ENCODE results near the gene APOBEC3H.
A peak's percentile ranks its signal among the peaks of the same experiment; 100 is the strongest.
"Not testable (repeated sequence)": the region's sequence is repeated elsewhere in the genome, so short reads cannot be mapped to it uniquely, and the experiment has no call there.

Gene APOBEC3H

DNA sequence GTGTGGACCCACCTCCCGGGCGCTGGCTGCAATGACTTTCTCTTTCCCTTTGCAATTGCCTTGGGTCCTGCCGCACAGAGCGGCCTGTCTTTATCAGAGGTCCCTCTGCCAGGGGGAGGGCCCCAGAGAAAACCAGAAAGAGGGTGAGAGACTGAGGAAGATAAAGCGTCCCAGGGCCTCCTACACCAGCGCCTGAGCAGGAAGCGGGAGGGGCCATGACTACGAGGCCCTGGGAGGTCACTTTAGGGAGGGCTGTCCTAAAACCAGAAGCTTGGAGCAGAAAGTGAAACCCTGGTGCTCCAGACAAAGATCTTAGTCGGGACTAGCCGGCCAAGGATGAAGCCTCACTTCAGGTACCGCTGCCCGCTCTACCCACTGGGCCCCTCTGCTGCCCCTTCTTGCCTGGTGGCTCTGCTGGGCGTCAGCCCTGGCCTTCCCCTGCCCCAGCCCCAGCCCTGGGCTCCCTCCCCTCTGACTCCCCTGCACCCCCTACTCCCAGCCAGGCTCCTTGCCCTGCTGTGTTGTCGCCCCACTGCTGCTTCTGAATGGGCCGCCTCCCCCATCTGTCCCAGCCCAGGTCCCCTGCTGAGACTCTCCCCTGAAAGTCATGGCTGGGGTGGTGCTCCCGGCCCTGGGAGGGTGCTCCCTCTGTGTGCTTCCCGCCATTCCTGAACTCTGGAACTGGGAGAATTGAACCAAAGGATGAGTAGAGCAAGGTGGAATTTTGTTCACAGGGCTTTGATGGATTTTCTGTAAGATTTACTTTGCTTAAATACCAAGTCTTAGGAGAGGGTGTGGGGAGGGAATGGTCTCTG is 19.8 kb upstream of the APOBEC3H start, which contains the start of gene APOBEC3G:
APOBEC3G (plus strand) TSS at position 250 of the 815 bp plus-strand sequence; CDS start at position 337, 87 bp downstream.
- POLR2A ChIA-PET; CTCF ChIA-PET; H3K9me3 ChIP-seq (ENCODE audit: control extremely low read depth in 1 of 5, control insufficient read depth in 4 of 5, insufficient read depth in 2 of 5, low read depth in 1 of 5, low read length in 4 of 5); H3K27me3 ChIP-seq (replicated peaks in 2 of 5; ENCODE audit: control insufficient read depth in 4 of 5, insufficient read depth in 5 of 5, low read length in 4 of 5): not testable (repeated sequence)
- Histone ChIP-seq H3K27ac (ENCODE audit: insufficient read depth in 1 of 2, low read depth in 1 of 2, low read length in 2 of 2, poor library complexity in 1 of 2, severe bottlenecking in 2 of 2) (peak within 1 kb of the TSS; percentile 46 to 78), H3K4me1 (ENCODE audit: control extremely low read depth in 1 of 4, control insufficient read depth in 4 of 4, insufficient read depth in 4 of 4, low read length in 3 of 4) (peaks cover 0 to 28% (median 13%) of the 10 kb centered on the region in 4 experiments), H3K4me3 (ENCODE audit: control insufficient read depth in 1 of 7, extremely low read depth in 1 of 7, insufficient read depth in 4 of 7, low read depth in 2 of 7, low read length in 6 of 7) (peak within 1 kb of the TSS; percentile 30 to 84 (median 66)), H3K36me3 (ENCODE audit: control insufficient read depth in 4 of 4, insufficient read depth in 4 of 4, low read length in 3 of 4) (peaks cover 0 to 15% (median 2%) of the 10 kb centered on the region in 4 experiments)
- 8% methylated on average over 13 of the region's 17 CpGs for WGBS (ENCODE audit: insufficient coverage)
- peak; percentile 72 to 91 (median 87) for DNase-seq

DNA sequence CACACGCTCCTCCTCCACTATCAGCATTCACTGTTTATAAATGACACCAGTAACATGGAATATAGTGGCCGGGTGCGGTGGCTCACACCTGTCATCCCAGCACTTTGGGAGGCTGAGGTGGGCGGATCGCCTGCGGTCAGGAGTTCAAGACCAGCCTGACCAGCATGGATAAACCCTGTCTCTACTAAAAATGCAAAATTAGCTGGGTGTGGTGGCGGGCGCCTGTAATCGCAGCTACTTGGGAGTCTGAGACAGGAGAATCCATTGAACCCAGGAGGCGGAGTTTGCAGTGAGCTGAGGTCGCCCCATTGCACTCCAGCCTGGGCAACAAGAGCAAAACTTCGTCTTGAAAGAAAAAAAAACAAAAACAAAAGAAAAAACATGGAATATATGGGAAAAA is 19.1 kb upstream of the APOBEC3H start:
- H3K9me3 ChIP-seq (ENCODE audit: control extremely low read depth in 1 of 5, control insufficient read depth in 4 of 5, insufficient read depth in 2 of 5, low read depth in 1 of 5, low read length in 4 of 5); DNase-seq; POLR2A ChIA-PET; H3K27me3 ChIP-seq (replicated peaks in 2 of 5; ENCODE audit: control insufficient read depth in 4 of 5, insufficient read depth in 5 of 5, low read length in 4 of 5); CTCF ChIA-PET: not testable (repeated sequence)
- H3K4me3 ChIP-seq (ENCODE audit: control insufficient read depth in 1 of 7, extremely low read depth in 1 of 7, insufficient read depth in 4 of 7, low read depth in 2 of 7, low read length in 6 of 7), result peak overlapping the region in 5 of 7 experiments; percentile 60 to 84 (median 67)
- 94% methylated on average over 10 of the region's 12 CpGs for WGBS (ENCODE audit: insufficient coverage)
- peaks cover 0 to 28% (median 13%) of the 10 kb centered on the region in 4 experiments for H3K4me1 ChIP-seq (ENCODE audit: control extremely low read depth in 1 of 4, control insufficient read depth in 4 of 4, insufficient read depth in 4 of 4, low read length in 3 of 4)
- peak overlapping the region in 1 of 2 experiments; percentile 78 for H3K27ac ChIP-seq (ENCODE audit: insufficient read depth in 1 of 2, low read depth in 1 of 2, low read length in 2 of 2, poor library complexity in 1 of 2, severe bottlenecking in 2 of 2)
- H3K36me3 ChIP-seq (ENCODE audit: control insufficient read depth in 4 of 4, insufficient read depth in 4 of 4, low read length in 3 of 4), result peaks cover 0 to 15% (median 2%) of the 10 kb centered on the region in 4 experiments

DNA sequence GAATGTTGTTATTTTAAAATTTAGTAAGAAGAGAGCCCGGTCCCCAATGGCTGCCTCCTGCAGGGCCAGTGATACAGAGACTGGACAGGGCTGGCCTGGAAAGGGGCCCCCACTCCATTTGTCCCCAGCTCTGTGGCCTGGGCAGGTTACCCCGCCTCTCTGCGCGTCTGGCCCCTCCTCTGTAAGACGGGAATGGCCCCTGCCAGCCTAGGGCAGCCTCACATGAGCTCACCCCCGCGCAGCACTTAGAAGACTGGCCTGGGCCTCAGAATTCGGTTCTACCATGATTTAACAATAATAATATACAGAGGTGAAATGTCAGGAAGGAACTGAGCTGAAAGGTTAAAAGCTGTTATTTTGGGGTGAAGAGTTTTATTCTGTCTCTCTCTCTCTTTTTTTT is 18.7 kb upstream of the APOBEC3H start:
- ChIA-PET POLR2A (no interaction called here), CTCF (interaction anchor here (0.6 kb wide), 1 partner anchor 11 kb away, joined by 3 read pairs; no protein-coding TSS in a partner anchor)
- 92% methylated on average over 4 of the region's 8 CpGs for WGBS (ENCODE audit: insufficient coverage)
- Histone ChIP-seq H3K27ac (ENCODE audit: insufficient read depth in 1 of 2, low read depth in 1 of 2, low read length in 2 of 2, poor library complexity in 1 of 2, severe bottlenecking in 2 of 2) (no peak overlapping the region), H3K4me3 (ENCODE audit: control insufficient read depth in 1 of 7, extremely low read depth in 1 of 7, insufficient read depth in 4 of 7, low read depth in 2 of 7, low read length in 6 of 7) (peak overlapping the region in 1 of 7 experiments; percentile 35), H3K9me3 (ENCODE audit: control extremely low read depth in 1 of 5, control insufficient read depth in 4 of 5, insufficient read depth in 2 of 5, low read depth in 1 of 5, low read length in 4 of 5) (no peaks in the 10 kb centered on the region), H3K27me3 (replicated peaks in 2 of 5; ENCODE audit: control insufficient read depth in 4 of 5, insufficient read depth in 5 of 5, low read length in 4 of 5) (no peaks in the 10 kb centered on the region), H3K4me1 (ENCODE audit: control extremely low read depth in 1 of 4, control insufficient read depth in 4 of 4, insufficient read depth in 4 of 4, low read length in 3 of 4) (peaks cover 0 to 31% (median 13%) of the 10 kb centered on the region in 4 experiments), H3K36me3 (ENCODE audit: control insufficient read depth in 4 of 4, insufficient read depth in 4 of 4, low read length in 3 of 4) (peaks cover 0 to 18% (median 2%) of the 10 kb centered on the region in 4 experiments)
- DNase-seq, result no peak

DNA sequence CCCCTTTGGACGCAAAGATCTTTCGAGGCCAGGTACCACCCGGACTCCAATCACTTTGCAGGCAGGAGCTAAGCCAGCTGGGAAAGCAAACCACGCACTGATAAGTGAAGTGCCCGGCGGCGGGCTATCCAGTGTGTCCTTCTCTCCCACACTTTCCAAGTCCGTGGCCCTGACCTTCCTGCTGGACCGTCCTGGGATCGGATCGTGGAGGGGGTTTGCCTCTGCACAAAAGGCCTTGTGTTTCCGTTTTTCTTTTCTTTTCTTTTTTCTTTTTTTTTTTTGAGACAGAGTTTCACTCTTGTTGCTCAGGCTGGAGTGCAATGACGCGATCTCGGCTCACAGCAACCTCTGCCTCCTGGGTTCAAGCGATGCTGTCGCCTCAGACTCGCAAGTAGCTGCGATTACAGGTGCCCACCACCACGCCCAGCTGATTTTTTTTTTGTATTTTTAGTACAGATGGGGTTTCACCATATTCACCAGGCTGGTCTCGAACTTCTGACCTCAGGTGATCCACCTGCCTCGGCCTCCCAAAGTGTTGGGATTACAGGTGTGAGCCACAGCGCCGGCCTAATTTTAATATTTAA is 17.9 kb upstream of the APOBEC3H start:
- WGBS (ENCODE audit: insufficient coverage), result no CpG with 5 or more reads among the region's 24 CpGs
- H3K27ac ChIP-seq (ENCODE audit: insufficient read depth in 1 of 2, low read depth in 1 of 2, low read length in 2 of 2, poor library complexity in 1 of 2, severe bottlenecking in 2 of 2); H3K9me3 ChIP-seq (ENCODE audit: control extremely low read depth in 1 of 5, control insufficient read depth in 4 of 5, insufficient read depth in 2 of 5, low read depth in 1 of 5, low read length in 4 of 5); H3K4me3 ChIP-seq (ENCODE audit: control insufficient read depth in 1 of 7, extremely low read depth in 1 of 7, insufficient read depth in 4 of 7, low read depth in 2 of 7, low read length in 6 of 7); DNase-seq; H3K27me3 ChIP-seq (replicated peaks in 2 of 5; ENCODE audit: control insufficient read depth in 4 of 5, insufficient read depth in 5 of 5, low read length in 4 of 5): not testable (repeated sequence)
- ChIA-PET POLR2A (interaction anchor here (0.6 kb wide), 1 partner anchor 31 kb away, joined by 3 read pairs; no protein-coding TSS in a partner anchor), CTCF (interaction anchor here (0.6 kb wide), 1 partner anchor 10 kb away, joined by 3 read pairs; no protein-coding TSS in a partner anchor)
- H3K4me1 ChIP-seq (ENCODE audit: control extremely low read depth in 1 of 4, control insufficient read depth in 4 of 4, insufficient read depth in 4 of 4, low read length in 3 of 4), result peaks cover 0 to 32% (median 13%) of the 10 kb centered on the region in 4 experiments
- H3K36me3 ChIP-seq (ENCODE audit: control insufficient read depth in 4 of 4, insufficient read depth in 4 of 4, low read length in 3 of 4), result peaks cover 0 to 20% (median 2%) of the 10 kb centered on the region in 4 experiments

DNA sequence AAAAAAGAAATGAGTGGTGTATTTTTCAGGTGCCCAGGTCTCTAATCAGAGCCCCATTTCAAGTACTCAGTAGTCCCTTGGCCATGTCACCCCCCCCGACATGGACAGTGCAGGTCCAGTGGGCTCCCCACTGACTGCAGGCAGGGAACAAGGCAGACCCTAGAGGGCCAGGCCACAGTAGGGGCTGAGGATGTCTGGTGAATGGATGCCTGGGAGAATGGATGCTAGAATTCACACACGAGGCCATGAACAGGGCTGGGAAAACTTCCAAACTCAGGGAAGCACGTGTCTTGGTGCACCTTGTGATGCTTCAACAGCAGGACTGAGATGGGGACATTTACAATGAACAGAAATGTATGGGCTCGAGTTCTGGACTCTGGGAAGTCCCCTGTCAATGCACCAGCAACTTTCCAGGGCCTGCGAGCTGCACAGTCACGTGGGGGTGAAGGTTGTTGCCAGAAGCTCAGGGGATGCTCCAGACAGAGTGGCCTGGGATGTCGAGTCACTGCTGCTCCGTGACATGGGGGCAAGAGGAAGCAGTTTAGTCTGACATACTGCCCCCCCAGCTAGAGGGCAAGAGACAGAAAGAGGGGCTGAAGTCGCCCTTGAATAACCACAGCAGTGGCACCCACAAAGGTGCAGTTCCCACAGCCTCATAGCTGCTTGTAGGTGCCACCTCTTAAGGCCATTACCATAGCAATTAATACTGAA is 16.8 kb upstream of the APOBEC3H start:
- Histone ChIP-seq H3K27ac (ENCODE audit: insufficient read depth in 1 of 2, low read depth in 1 of 2, low read length in 2 of 2, poor library complexity in 1 of 2, severe bottlenecking in 2 of 2) (no peak overlapping the region), H3K36me3 (ENCODE audit: control insufficient read depth in 4 of 4, insufficient read depth in 4 of 4, low read length in 3 of 4) (peaks cover 0 to 20% (median 2%) of the 10 kb centered on the region in 4 experiments), H3K4me3 (ENCODE audit: control insufficient read depth in 1 of 7, extremely low read depth in 1 of 7, insufficient read depth in 4 of 7, low read depth in 2 of 7, low read length in 6 of 7) (no peak overlapping the region), H3K4me1 (ENCODE audit: control extremely low read depth in 1 of 4, control insufficient read depth in 4 of 4, insufficient read depth in 4 of 4, low read length in 3 of 4) (peaks cover 0 to 32% (median 13%) of the 10 kb centered on the region in 4 experiments), H3K27me3 (replicated peaks in 2 of 5; ENCODE audit: control insufficient read depth in 4 of 5, insufficient read depth in 5 of 5, low read length in 4 of 5) (no peaks in the 10 kb centered on the region), H3K9me3 (ENCODE audit: control extremely low read depth in 1 of 5, control insufficient read depth in 4 of 5, insufficient read depth in 2 of 5, low read depth in 1 of 5, low read length in 4 of 5) (no peaks in the 10 kb centered on the region)
- POLR2A ChIA-PET, result no interaction called here
- CTCF ChIA-PET, result interaction anchor here (0.6 kb wide), 1 partner anchor 77 kb away, joined by 4 read pairs; no protein-coding TSS in a partner anchor
- DNase-seq, result no peak
- WGBS (ENCODE audit: insufficient coverage), result 89% methylated on average over 7 of the region's 9 CpGs

DNA sequence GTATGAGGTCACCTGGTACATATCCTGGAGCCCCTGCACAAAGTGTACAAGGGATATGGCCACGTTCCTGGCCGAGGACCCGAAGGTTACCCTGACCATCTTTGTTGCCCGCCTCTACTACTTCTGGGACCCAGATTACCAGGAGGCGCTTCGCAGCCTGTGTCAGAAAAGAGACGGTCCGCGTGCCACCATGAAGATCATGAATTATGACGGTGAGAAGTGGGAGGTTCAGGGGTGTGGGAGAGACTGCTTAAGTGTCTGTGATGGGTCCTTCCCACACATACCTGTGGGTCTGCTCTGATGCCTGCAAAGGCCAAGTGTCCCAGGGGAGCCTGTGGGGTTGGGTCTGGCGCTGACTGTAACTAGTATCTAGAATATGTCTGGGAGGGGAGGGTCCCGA is 16.0 kb upstream of the APOBEC3H start:
- H3K27me3 ChIP-seq (replicated peaks in 2 of 5; ENCODE audit: control insufficient read depth in 4 of 5, insufficient read depth in 5 of 5, low read length in 4 of 5), result no peaks in the 10 kb centered on the region
- no peak overlapping the region for H3K4me3 ChIP-seq (ENCODE audit: control insufficient read depth in 1 of 7, extremely low read depth in 1 of 7, insufficient read depth in 4 of 7, low read depth in 2 of 7, low read length in 6 of 7)
- POLR2A ChIA-PET, result no interaction called here
- peaks cover 0 to 32% (median 13%) of the 10 kb centered on the region in 4 experiments for H3K4me1 ChIP-seq (ENCODE audit: control extremely low read depth in 1 of 4, control insufficient read depth in 4 of 4, insufficient read depth in 4 of 4, low read length in 3 of 4)
- whole genome bisulfite sequencing (ENCODE audit: insufficient coverage), result 94% methylated on average over 4 of the region's 12 CpGs
- H3K9me3 ChIP-seq (ENCODE audit: control extremely low read depth in 1 of 5, control insufficient read depth in 4 of 5, insufficient read depth in 2 of 5, low read depth in 1 of 5, low read length in 4 of 5), result no peaks in the 10 kb centered on the region
- no peak overlapping the region for H3K27ac ChIP-seq (ENCODE audit: insufficient read depth in 1 of 2, low read depth in 1 of 2, low read length in 2 of 2, poor library complexity in 1 of 2, severe bottlenecking in 2 of 2)
- no peak for DNase-seq
- peaks cover 0 to 20% (median 3%) of the 10 kb centered on the region in 4 experiments for H3K36me3 ChIP-seq (ENCODE audit: control insufficient read depth in 4 of 4, insufficient read depth in 4 of 4, low read length in 3 of 4)
- CTCF ChIA-PET, result interaction anchor here (0.6 kb wide), 1 partner anchor 78 kb away, joined by 4 read pairs; no protein-coding TSS in a partner anchor
